Measurements from ENCODE around the gene CFAP210. TPM values are rescaled to one million over a fixed set of nuclear protein-coding genes. Genes with fewer than 3 reads are reported as not detected.

Gene CFAP210
- polyA plus RNA-seq, 2 donors: 0.02 to 0.08 TPM

- WGBS, 2 donors: 82 to 83% methylated on average over 6 of the region's 6 CpGs
- Histone ChIP-seq H3K36me3 (ENCODE audit: control insufficient read depth in 2 of 2, insufficient read depth in 2 of 2, low read length in 1 of 2) (no peaks in the 10 kb centered on the region), H3K4me1 (ENCODE audit: control insufficient read depth in 2 of 2, insufficient read depth in 2 of 2, low read length in 1 of 2) (no peaks in the 10 kb centered on the region), H3K4me3 (ENCODE audit: low read depth in 1 of 2, low read length in 2 of 2) (no peak overlapping the region), H3K27me3 (ENCODE audit: control insufficient read depth in 1 of 2, insufficient read depth in 2 of 2, low read length in 2 of 2) (no peaks in the 10 kb centered on the region), H3K9me3 (ENCODE audit: control insufficient read depth in 2 of 2, insufficient read depth in 1 of 2, low read depth in 1 of 2, low read length in 1 of 2) (no peaks in the 10 kb centered on the region), H3K27ac (ENCODE audit: low read depth in 2 of 2, low read length in 1 of 2) (no peak overlapping the region)
Measured at GRCh38 chr2:169714699-169715098, 20.5 kb upstream of the CFAP210 start.

GRCh38 chr2:169713331-169713730 lies 19.1 kb upstream of the CFAP210 start:
- WGBS, 2 donors: 94 to 97% methylated on average over 3 of the region's 3 CpGs
- Histone ChIP-seq H3K9me3 (ENCODE audit: control insufficient read depth in 2 of 2, insufficient read depth in 1 of 2, low read depth in 1 of 2, low read length in 1 of 2) (no peaks in the 10 kb centered on the region), H3K4me1 (ENCODE audit: control insufficient read depth in 2 of 2, insufficient read depth in 2 of 2, low read length in 1 of 2) (no peaks in the 10 kb centered on the region), H3K36me3 (ENCODE audit: control insufficient read depth in 2 of 2, insufficient read depth in 2 of 2, low read length in 1 of 2) (no peaks in the 10 kb centered on the region), H3K27ac (ENCODE audit: low read depth in 2 of 2, low read length in 1 of 2) (no peak overlapping the region), H3K4me3 (ENCODE audit: low read depth in 1 of 2, low read length in 2 of 2) (no peak overlapping the region), H3K27me3 (ENCODE audit: control insufficient read depth in 1 of 2, insufficient read depth in 2 of 2, low read length in 2 of 2) (no peaks in the 10 kb centered on the region)

GRCh38 chr2:169712791-169713227 lies 18.6 kb upstream of the CFAP210 start:
- Histone ChIP-seq H3K36me3 (ENCODE audit: control insufficient read depth in 2 of 2, insufficient read depth in 2 of 2, low read length in 1 of 2) (no peaks in the 10 kb centered on the region), H3K27me3 (ENCODE audit: control insufficient read depth in 1 of 2, insufficient read depth in 2 of 2, low read length in 2 of 2) (no peaks in the 10 kb centered on the region), H3K4me1 (ENCODE audit: control insufficient read depth in 2 of 2, insufficient read depth in 2 of 2, low read length in 1 of 2) (no peaks in the 10 kb centered on the region), H3K27ac (ENCODE audit: low read depth in 2 of 2, low read length in 1 of 2) (no peak overlapping the region), H3K4me3 (ENCODE audit: low read depth in 1 of 2, low read length in 2 of 2) (no peak overlapping the region), H3K9me3 (ENCODE audit: control insufficient read depth in 2 of 2, insufficient read depth in 1 of 2, low read depth in 1 of 2, low read length in 1 of 2) (no peaks in the 10 kb centered on the region)
- WGBS, 2 donors: 89 to 97% methylated on average over 9 of the region's 9 CpGs

- no peaks in the 10 kb centered on the region for H3K9me3 ChIP-seq (ENCODE audit: control insufficient read depth in 2 of 2, insufficient read depth in 1 of 2, low read depth in 1 of 2, low read length in 1 of 2)
- WGBS, 2 donors: 61 to 73% methylated on average over 7 of the region's 7 CpGs
- no peak overlapping the region for H3K27ac ChIP-seq (ENCODE audit: low read depth in 2 of 2, low read length in 1 of 2)
- no peaks in the 10 kb centered on the region for H3K36me3 ChIP-seq (ENCODE audit: control insufficient read depth in 2 of 2, insufficient read depth in 2 of 2, low read length in 1 of 2)
- H3K27me3 ChIP-seq (ENCODE audit: control insufficient read depth in 1 of 2, insufficient read depth in 2 of 2, low read length in 2 of 2): no peaks in the 10 kb centered on the region
- H3K4me3 ChIP-seq (ENCODE audit: low read depth in 1 of 2, low read length in 2 of 2): no peak overlapping the region
- no peaks in the 10 kb centered on the region for H3K4me1 ChIP-seq (ENCODE audit: control insufficient read depth in 2 of 2, insufficient read depth in 2 of 2, low read length in 1 of 2)
Measured at GRCh38 chr2:169711751-169712509, 17.7 kb upstream of the CFAP210 start.

GRCh38 chr2:169709981-169710380 lies 15.8 kb upstream of the CFAP210 start:
- no peak overlapping the region for H3K27ac ChIP-seq (ENCODE audit: low read depth in 2 of 2, low read length in 1 of 2)
- WGBS, 2 donors: 68 to 80% methylated on average over 1 of the region's 1 CpG

GRCh38 chr2:169709331-169709730 lies 15.1 kb upstream of the CFAP210 start:
- Histone ChIP-seq H3K4me3 (ENCODE audit: low read depth in 1 of 2, low read length in 2 of 2) (no peak overlapping the region), H3K4me1 (ENCODE audit: control insufficient read depth in 2 of 2, insufficient read depth in 2 of 2, low read length in 1 of 2) (no peaks in the 10 kb centered on the region), H3K9me3 (ENCODE audit: control insufficient read depth in 2 of 2, insufficient read depth in 1 of 2, low read depth in 1 of 2, low read length in 1 of 2) (no peaks in the 10 kb centered on the region), H3K27ac (ENCODE audit: low read depth in 2 of 2, low read length in 1 of 2) (no peak overlapping the region), H3K36me3 (ENCODE audit: control insufficient read depth in 2 of 2, insufficient read depth in 2 of 2, low read length in 1 of 2) (no peaks in the 10 kb centered on the region), H3K27me3 (ENCODE audit: control insufficient read depth in 1 of 2, insufficient read depth in 2 of 2, low read length in 2 of 2) (no peaks in the 10 kb centered on the region)
- WGBS, 2 donors: 51 to 100% methylated on average over 1 of the region's 1 CpG

More at GRCh38 chr2:169709981-169710380, 15.8 kb upstream of the CFAP210 start:
- Histone ChIP-seq H3K4me1 (ENCODE audit: control insufficient read depth in 2 of 2, insufficient read depth in 2 of 2, low read length in 1 of 2) (no peaks in the 10 kb centered on the region), H3K36me3 (ENCODE audit: control insufficient read depth in 2 of 2, insufficient read depth in 2 of 2, low read length in 1 of 2) (no peaks in the 10 kb centered on the region), H3K27me3 (ENCODE audit: control insufficient read depth in 1 of 2, insufficient read depth in 2 of 2, low read length in 2 of 2) (no peaks in the 10 kb centered on the region), H3K9me3 (ENCODE audit: control insufficient read depth in 2 of 2, insufficient read depth in 1 of 2, low read depth in 1 of 2, low read length in 1 of 2) (no peaks in the 10 kb centered on the region), H3K4me3 (ENCODE audit: low read depth in 1 of 2, low read length in 2 of 2) (no peak overlapping the region)

GRCh38 chr2:169707626-169708025 lies 13.4 kb upstream of the CFAP210 start:
- 69 to 93% methylated on average over 2 of the region's 2 CpGs for WGBS, 2 donors
- no peaks in the 10 kb centered on the region for H3K27me3 ChIP-seq (ENCODE audit: control insufficient read depth in 1 of 2, insufficient read depth in 2 of 2, low read length in 2 of 2)
- no peaks in the 10 kb centered on the region for H3K4me1 ChIP-seq (ENCODE audit: control insufficient read depth in 2 of 2, insufficient read depth in 2 of 2, low read length in 1 of 2)
- H3K27ac ChIP-seq (ENCODE audit: low read depth in 2 of 2, low read length in 1 of 2): no peak overlapping the region
- H3K36me3 ChIP-seq (ENCODE audit: control insufficient read depth in 2 of 2, insufficient read depth in 2 of 2, low read length in 1 of 2): no peaks in the 10 kb centered on the region
- H3K4me3 ChIP-seq (ENCODE audit: low read depth in 1 of 2, low read length in 2 of 2): no peak overlapping the region
- H3K9me3 ChIP-seq (ENCODE audit: control insufficient read depth in 2 of 2, insufficient read depth in 1 of 2, low read depth in 1 of 2, low read length in 1 of 2): no peaks in the 10 kb centered on the region

- Histone ChIP-seq H3K4me3 (ENCODE audit: low read depth in 1 of 2, low read length in 2 of 2) (no peak overlapping the region), H3K4me1 (ENCODE audit: control insufficient read depth in 2 of 2, insufficient read depth in 2 of 2, low read length in 1 of 2) (no peaks in the 10 kb centered on the region), H3K27ac (ENCODE audit: low read depth in 2 of 2, low read length in 1 of 2) (no peak overlapping the region), H3K27me3 (ENCODE audit: control insufficient read depth in 1 of 2, insufficient read depth in 2 of 2, low read length in 2 of 2) (no peaks in the 10 kb centered on the region), H3K9me3 (ENCODE audit: control insufficient read depth in 2 of 2, insufficient read depth in 1 of 2, low read depth in 1 of 2, low read length in 1 of 2) (no peaks in the 10 kb centered on the region), H3K36me3 (ENCODE audit: control insufficient read depth in 2 of 2, insufficient read depth in 2 of 2, low read length in 1 of 2) (peaks cover 0 to 2% of the 10 kb centered on the region in 2 donors)
- WGBS, 2 donors: 84 to 85% methylated on average over 2 of the region's 2 CpGs
Measured at GRCh38 chr2:169705927-169706326, 11.7 kb upstream of the CFAP210 start.

GRCh38 chr2:169704160-169704708 lies 10.0 kb upstream of the CFAP210 start:
- H3K36me3 ChIP-seq (ENCODE audit: control insufficient read depth in 2 of 2, insufficient read depth in 2 of 2, low read length in 1 of 2): peaks cover 0 to 2% of the 10 kb centered on the region in 2 donors
- H3K27me3 ChIP-seq (ENCODE audit: control insufficient read depth in 1 of 2, insufficient read depth in 2 of 2, low read length in 2 of 2): no peaks in the 10 kb centered on the region
- H3K9me3 ChIP-seq (ENCODE audit: control insufficient read depth in 2 of 2, insufficient read depth in 1 of 2, low read depth in 1 of 2, low read length in 1 of 2): no peaks in the 10 kb centered on the region
- H3K4me3 ChIP-seq (ENCODE audit: low read depth in 1 of 2, low read length in 2 of 2): no peak overlapping the region
- no peak overlapping the region for H3K27ac ChIP-seq (ENCODE audit: low read depth in 2 of 2, low read length in 1 of 2)
- WGBS, 2 donors: 90 to 94% methylated on average over 1 of the region's 1 CpG
- no peaks in the 10 kb centered on the region for H3K4me1 ChIP-seq (ENCODE audit: control insufficient read depth in 2 of 2, insufficient read depth in 2 of 2, low read length in 1 of 2)

GRCh38 chr2:169702996-169703395 lies 8.8 kb upstream of the CFAP210 start:
- Histone ChIP-seq H3K9me3 (ENCODE audit: control insufficient read depth in 2 of 2, insufficient read depth in 1 of 2, low read depth in 1 of 2, low read length in 1 of 2) (no peaks in the 10 kb centered on the region), H3K27ac (ENCODE audit: low read depth in 2 of 2, low read length in 1 of 2) (no peak overlapping the region), H3K4me3 (ENCODE audit: low read depth in 1 of 2, low read length in 2 of 2) (no peak overlapping the region), H3K36me3 (ENCODE audit: control insufficient read depth in 2 of 2, insufficient read depth in 2 of 2, low read length in 1 of 2) (peaks cover 0 to 2% of the 10 kb centered on the region in 2 donors), H3K4me1 (ENCODE audit: control insufficient read depth in 2 of 2, insufficient read depth in 2 of 2, low read length in 1 of 2) (no peaks in the 10 kb centered on the region), H3K27me3 (ENCODE audit: control insufficient read depth in 1 of 2, insufficient read depth in 2 of 2, low read length in 2 of 2) (no peaks in the 10 kb centered on the region)
- 76 to 84% methylated on average over 3 of the region's 3 CpGs for WGBS, 2 donors

Measured in esophagus (tissue), 2 donors.